Astrocyte (in vitro differentiated cells and primary cell): Measurements from ENCODE around the gene NUP98.

Source experiments
- EZH2 ChIP-seq: IDR thresholded peaks from 2 replicates; pipeline ENCODE4 v1.6.1; 2012; ENCODE audit warnings: mild to moderate bottlenecking, low read length, inconsistent platforms; ENCODE audit not compliant: insufficient read depth
- TF ChIP-seq, protein P1 (sequence below): IDR thresholded peaks from 2 replicates; pipeline ENCODE4 v1.5.1; 2011; ENCODE audit warnings: low read depth, mild to moderate bottlenecking, inconsistent platforms, low read length, moderate library complexity; ENCODE audit not compliant: insufficient read depth

DNA sequence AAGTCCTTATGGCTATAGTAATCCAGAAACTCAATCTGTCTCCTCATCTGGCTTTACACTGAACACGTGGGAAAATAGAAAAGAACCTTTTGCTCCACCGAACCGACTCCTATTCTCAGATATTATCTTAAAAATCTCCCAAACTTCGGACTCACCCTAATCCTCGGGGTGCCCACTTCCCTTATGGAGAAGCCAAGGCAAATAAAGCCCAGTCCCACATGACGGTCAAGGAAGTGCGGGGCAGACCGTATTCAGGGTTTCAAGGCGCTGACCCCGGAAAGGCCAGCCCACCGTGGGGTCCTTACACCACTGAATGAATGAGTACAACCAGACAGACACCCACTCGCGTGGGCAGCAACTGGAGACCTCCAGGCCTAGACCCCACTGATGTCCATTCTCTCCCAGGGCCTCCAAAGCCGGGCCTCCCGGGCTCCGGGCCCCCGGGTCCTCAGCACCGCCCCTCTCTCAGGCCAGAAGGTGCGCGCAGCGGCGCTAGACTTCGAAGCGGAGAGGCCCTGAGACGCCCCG lies 489 bp downstream of the NUP98 start:
- TF ChIP-seq, protein P1, sequence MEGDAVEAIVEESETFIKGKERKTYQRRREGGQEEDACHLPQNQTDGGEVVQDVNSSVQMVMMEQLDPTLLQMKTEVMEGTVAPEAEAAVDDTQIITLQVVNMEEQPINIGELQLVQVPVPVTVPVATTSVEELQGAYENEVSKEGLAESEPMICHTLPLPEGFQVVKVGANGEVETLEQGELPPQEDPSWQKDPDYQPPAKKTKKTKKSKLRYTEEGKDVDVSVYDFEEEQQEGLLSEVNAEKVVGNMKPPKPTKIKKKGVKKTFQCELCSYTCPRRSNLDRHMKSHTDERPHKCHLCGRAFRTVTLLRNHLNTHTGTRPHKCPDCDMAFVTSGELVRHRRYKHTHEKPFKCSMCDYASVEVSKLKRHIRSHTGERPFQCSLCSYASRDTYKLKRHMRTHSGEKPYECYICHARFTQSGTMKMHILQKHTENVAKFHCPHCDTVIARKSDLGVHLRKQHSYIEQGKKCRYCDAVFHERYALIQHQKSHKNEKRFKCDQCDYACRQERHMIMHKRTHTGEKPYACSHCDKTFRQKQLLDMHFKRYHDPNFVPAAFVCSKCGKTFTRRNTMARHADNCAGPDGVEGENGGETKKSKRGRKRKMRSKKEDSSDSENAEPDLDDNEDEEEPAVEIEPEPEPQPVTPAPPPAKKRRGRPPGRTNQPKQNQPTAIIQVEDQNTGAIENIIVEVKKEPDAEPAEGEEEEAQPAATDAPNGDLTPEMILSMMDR: no peak
- no peak for TF ChIP-seq EZH2
